Activated CD8-positive, alpha-beta T cell treated with anti-CD3 and anti-CD28 coated beads for 36 hours (primary cell): ENCODE results near the gene PLGRKT. TPM values are rescaled to one million over a fixed set of nuclear protein-coding genes. Genes with fewer than 3 reads are reported as not detected.

Experiments
- ATAC-seq: fragments of 200-7000 bp; cut with Tn5 transposase; one replicate; pipeline ENCODE4 v1.10.0; 2021; ENCODE audit warnings: mild to moderate bottlenecking, moderate library complexity
- CTCF ChIA-PET: fragments of 350-600 bp; sonication (Branson Sonifier 250); formaldehyde crosslinking; loops from one replicate; lab custom pipeline; 2021; ENCODE audit warnings: antibody characterized with exemption; lab: Charles Lee
- POLR2A ChIA-PET: fragments of 350-600 bp; sonication (Branson Sonifier 250); formaldehyde crosslinking; loops from one replicate; lab custom pipeline; 2021; ENCODE audit warnings: antibody characterized with exemption; lab: Charles Lee
- DNase-seq: peaks from one replicate; pipeline ENCODE4 v3.0.0-alpha.2; 2020
- H3K27ac Mint-ChIP-seq: one replicate; pipeline ENCODE4 v1.8.0; 2021; ENCODE audit warnings: mild to moderate bottlenecking, mixed read lengths
- H3K27me3 Mint-ChIP-seq: one replicate; pipeline ENCODE4 v1.8.0; 2021; ENCODE audit warnings: mixed read lengths
- H3K36me3 Mint-ChIP-seq: one replicate; pipeline ENCODE4 v1.8.0; 2021; ENCODE audit warnings: low read depth, mixed read lengths
- H3K4me1 Mint-ChIP-seq: one replicate; pipeline ENCODE4 v1.8.0; 2021; ENCODE audit warnings: low read depth, mixed read lengths
- H3K4me3 Mint-ChIP-seq: one replicate; pipeline ENCODE4 v1.8.0; 2021; ENCODE audit warnings: mild to moderate bottlenecking, moderate library complexity, mixed read lengths
- H3K9me3 Mint-ChIP-seq: one replicate; pipeline ENCODE4 v1.8.0; 2021; ENCODE audit warnings: mixed read lengths
- intact Hi-C: fragments of 100-400 bp; cut with micrococcal nuclease; formaldehyde crosslinking; loops from one replicate; pipeline ENCODE4 v1.10.0; 2022
- total RNA-seq, 2 experiments: library from RNA; stranded (reverse); gene quantifications; one replicate each; pipeline ENCODE4 v1.2.3, GENCODE V29; 2021
- TF ChIP-seq, protein P1 (sequence below): fragments of 200-600 bp; IDR thresholded peaks from one replicate; pipeline ENCODE4 v1.8.0; 2022; ENCODE audit warnings: antibody characterized with exemption, mild to moderate bottlenecking

Gene PLGRKT
- total RNA-seq, 2 experiments from 2014 or later: 26.6 to 28.5 TPM

DNA sequence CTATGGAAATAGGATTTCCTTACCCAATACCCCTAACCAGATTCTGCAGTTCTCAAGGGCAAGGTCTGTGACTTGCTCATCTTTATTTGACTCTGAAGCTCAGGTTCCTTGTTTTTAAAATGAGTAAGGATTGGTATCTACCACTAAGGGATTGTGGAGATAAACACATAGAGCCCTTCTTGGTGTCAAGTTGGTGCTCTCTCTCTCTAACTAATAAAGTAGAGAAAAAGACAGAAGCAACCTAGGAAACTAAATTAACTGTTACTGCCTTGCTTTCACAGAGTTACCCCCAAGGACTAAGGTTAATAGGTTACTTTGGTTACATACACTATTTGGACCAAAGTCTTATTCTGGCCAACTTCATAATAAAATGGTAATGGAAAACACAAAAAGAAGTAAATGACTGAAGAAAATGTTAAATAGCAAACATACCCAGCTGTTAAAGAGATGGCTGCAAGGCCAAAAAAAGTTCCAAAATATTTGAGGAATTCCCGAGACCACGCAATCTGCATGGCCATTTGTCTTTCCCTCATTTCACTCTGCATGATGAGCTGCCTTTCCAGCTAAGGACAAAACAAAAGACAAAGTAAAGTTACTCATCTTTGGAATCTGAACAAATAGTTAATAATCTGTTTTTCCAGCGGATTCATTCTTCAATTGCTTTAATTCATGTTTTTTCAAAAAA lies 76.3 kb downstream of the PLGRKT start:
- Mint-ChIP-seq H3K4me3 (no peak overlapping the region), H3K27ac (no peak overlapping the region), H3K36me3 (peaks cover 11% of the 10 kb centered on the region), H3K9me3 (no peaks in the 10 kb centered on the region), H3K4me1 (peaks cover 10% of the 10 kb centered on the region), H3K27me3 (no peaks in the 10 kb centered on the region)
- CTCF ChIA-PET: interaction anchor here (1.2 to 2.6 kb wide), 2 partner anchors 11 to 13 kb away, joined by 3 to 6 read pairs; no protein-coding TSS in a partner anchor
- POLR2A ChIA-PET: interaction anchor here (1.1 kb wide), 1 partner anchor 9 kb away, joined by 3 read pairs; no protein-coding TSS in a partner anchor
- TF ChIP-seq, protein P1, sequence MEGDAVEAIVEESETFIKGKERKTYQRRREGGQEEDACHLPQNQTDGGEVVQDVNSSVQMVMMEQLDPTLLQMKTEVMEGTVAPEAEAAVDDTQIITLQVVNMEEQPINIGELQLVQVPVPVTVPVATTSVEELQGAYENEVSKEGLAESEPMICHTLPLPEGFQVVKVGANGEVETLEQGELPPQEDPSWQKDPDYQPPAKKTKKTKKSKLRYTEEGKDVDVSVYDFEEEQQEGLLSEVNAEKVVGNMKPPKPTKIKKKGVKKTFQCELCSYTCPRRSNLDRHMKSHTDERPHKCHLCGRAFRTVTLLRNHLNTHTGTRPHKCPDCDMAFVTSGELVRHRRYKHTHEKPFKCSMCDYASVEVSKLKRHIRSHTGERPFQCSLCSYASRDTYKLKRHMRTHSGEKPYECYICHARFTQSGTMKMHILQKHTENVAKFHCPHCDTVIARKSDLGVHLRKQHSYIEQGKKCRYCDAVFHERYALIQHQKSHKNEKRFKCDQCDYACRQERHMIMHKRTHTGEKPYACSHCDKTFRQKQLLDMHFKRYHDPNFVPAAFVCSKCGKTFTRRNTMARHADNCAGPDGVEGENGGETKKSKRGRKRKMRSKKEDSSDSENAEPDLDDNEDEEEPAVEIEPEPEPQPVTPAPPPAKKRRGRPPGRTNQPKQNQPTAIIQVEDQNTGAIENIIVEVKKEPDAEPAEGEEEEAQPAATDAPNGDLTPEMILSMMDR: no peak
- ATAC-seq (no peak), DNase-seq (no peak)
- intact Hi-C loops: no loop called here

DNA sequence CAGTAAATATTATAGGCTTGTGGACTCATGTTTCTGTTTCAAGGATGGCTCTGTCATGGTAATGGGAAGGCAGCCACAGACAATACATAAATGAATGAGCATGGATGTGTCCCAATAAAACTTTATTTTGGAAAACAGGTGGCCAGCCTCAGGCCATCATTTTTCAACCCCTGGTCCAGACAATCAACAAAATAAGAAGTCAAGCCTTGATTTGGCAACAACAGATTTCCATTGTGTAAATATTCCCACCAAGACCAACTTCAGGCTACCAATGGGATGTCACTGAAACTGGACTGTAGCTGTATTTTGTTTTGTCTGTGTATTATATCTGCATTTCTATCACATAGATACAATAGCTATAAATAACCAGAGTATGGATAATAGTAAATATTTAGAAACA lies 77.4 kb downstream of the PLGRKT start:
- no peaks in the 10 kb centered on the region for H3K27me3 Mint-ChIP-seq
- no peak overlapping the region for H3K27ac Mint-ChIP-seq
- H3K4me3 Mint-ChIP-seq: no peak overlapping the region
- ChIA-PET CTCF (no interaction called here), POLR2A (no interaction called here)
- ATAC-seq (no peak), DNase-seq (no peak)
- H3K9me3 Mint-ChIP-seq: no peaks in the 10 kb centered on the region
- peaks cover 7% of the 10 kb centered on the region for H3K4me1 Mint-ChIP-seq
- intact Hi-C loops: no loop called here
- peaks cover 11% of the 10 kb centered on the region for H3K36me3 Mint-ChIP-seq
- TF ChIP-seq, protein P1: no peak

- TF ChIP-seq, protein P1: no peak
- no peak overlapping the region for H3K4me3 Mint-ChIP-seq
- ChIA-PET CTCF (no interaction called here), POLR2A (no interaction called here)
- H3K27me3 Mint-ChIP-seq: no peaks in the 10 kb centered on the region
- peaks cover 9% of the 10 kb centered on the region for H3K36me3 Mint-ChIP-seq
- H3K9me3 Mint-ChIP-seq: peaks cover 2% of the 10 kb centered on the region
- no peak for ATAC-seq
- DNase-seq: no peak
- H3K4me1 Mint-ChIP-seq: peaks cover 13% of the 10 kb centered on the region
- H3K27ac Mint-ChIP-seq: no peak overlapping the region
- intact Hi-C loops: no loop called here
These were observed 80.2 kb downstream of the PLGRKT start for GRCh38 chr9:5357431-5358105.

GRCh38 chr9:5355817-5356216 lies 81.9 kb downstream of the PLGRKT start:
- no peak for DNase-seq
- Mint-ChIP-seq H3K4me1 (peaks cover 28% of the 10 kb centered on the region), H3K9me3 (peaks cover 2% of the 10 kb centered on the region), H3K27me3 (no peaks in the 10 kb centered on the region), H3K27ac (no peak overlapping the region), H3K36me3 (peaks cover 9% of the 10 kb centered on the region), H3K4me3 (no peak overlapping the region)
- no peak for ATAC-seq
- POLR2A ChIA-PET: interaction anchor here (1.0 kb wide), 1 partner anchor 16 kb away, joined by 4 read pairs; the partner anchor contains the start of gene RLN1
- CTCF ChIA-PET: interaction anchor here (1.1 kb wide), 1 partner anchor 169 kb away, joined by 3 read pairs; no protein-coding TSS in a partner anchor
- intact Hi-C loops: no loop called here
- TF ChIP-seq, protein P1: no peak

- H3K27ac Mint-ChIP-seq: no peak overlapping the region
- CTCF ChIA-PET: interaction anchor here (1.1 kb wide), 1 partner anchor 169 kb away, joined by 3 read pairs; no protein-coding TSS in a partner anchor
- ATAC-seq (no peak), DNase-seq (no peak)
- intact Hi-C loops: no loop called here
- TF ChIP-seq, protein P1: no peak
- peaks cover 28% of the 10 kb centered on the region for H3K4me1 Mint-ChIP-seq
- H3K9me3 Mint-ChIP-seq: peaks cover 2% of the 10 kb centered on the region
- no peaks in the 10 kb centered on the region for H3K27me3 Mint-ChIP-seq
- H3K4me3 Mint-ChIP-seq: no peak overlapping the region
- POLR2A ChIA-PET: no interaction called here
- H3K36me3 Mint-ChIP-seq: peaks cover 9% of the 10 kb centered on the region
These were observed 82.5 kb downstream of the PLGRKT start for GRCh38 chr9:5355226-5355625.
